ENCODE results near the gene ARID1B. TPM values are rescaled to one million over a fixed set of nuclear protein-coding genes. Genes with fewer than 3 reads are reported as not detected.

ARID1B gene
- total and polyA plus RNA-seq, 2 donors (not counting 1 experiment from before 2014, with no cell fraction given) = 47.2 to 280 TPM

DNA sequence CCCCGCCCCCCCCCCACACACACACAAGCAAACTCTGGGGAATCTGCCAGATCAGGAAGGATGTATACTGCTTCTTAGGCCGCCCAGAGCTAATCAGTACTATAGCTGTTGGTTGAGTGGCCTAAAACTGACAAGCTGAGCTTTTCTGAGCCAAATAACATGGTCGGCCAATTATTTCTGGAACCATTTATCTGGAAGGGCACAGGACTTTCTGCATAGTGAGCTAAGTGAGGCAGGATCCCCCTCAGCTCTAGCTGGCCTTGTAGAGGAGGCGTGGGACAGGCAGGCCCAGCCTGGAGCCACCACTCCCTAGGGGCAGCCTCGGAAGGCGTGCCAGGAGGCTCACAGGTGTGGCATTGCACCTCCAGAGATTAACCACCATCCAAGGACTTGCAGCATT is 346.1 kb downstream of the ARID1B start:
- Histone ChIP-seq H4K20me1 (ENCODE audit: control insufficient read depth, insufficient read depth, low read length, poor library complexity, severe bottlenecking) (peaks cover 30% of the 10 kb centered on the region), H3K79me2 (ENCODE audit: control insufficient read depth, insufficient read depth, low read length) (peaks cover 47% of the 10 kb centered on the region), H3K27ac (ENCODE audit: low read length in 2 of 2) (no peak overlapping the region), H3K27me3 (replicated peaks in 1 of 4; ENCODE audit: control extremely low read depth in 1 of 4, control insufficient read depth in 3 of 4, insufficient read depth in 4 of 4, low read length in 3 of 4) (no peaks in the 10 kb centered on the region), H3K4me3 (ENCODE audit: control extremely low read depth in 1 of 5, extremely low read depth in 1 of 5, insufficient read depth in 1 of 5, low read depth in 2 of 5, low read length in 4 of 5) (no peak overlapping the region), H3K36me3 (replicated peaks in 1 of 2; ENCODE audit: control extremely low read depth in 1 of 2, control insufficient read depth in 1 of 2, extremely low read depth in 1 of 2, insufficient read depth in 2 of 2, low read length in 1 of 2) (peaks cover 16 to 44% of the 10 kb centered on the region in 2 experiments), H3K4me1 (ENCODE audit: control insufficient read depth in 2 of 2, insufficient read depth in 2 of 2, low read length in 2 of 2) (peaks cover 1 to 2% of the 10 kb centered on the region in 2 donors), H3K4me2 (replicated peaks; ENCODE audit: low read depth, low read length, poor library complexity, severe bottlenecking) (no peak overlapping the region), H3K9me3 (ENCODE audit: control extremely low read depth in 1 of 3, control insufficient read depth in 2 of 3, insufficient read depth in 1 of 3, low read length in 2 of 3) (no peaks in the 10 kb centered on the region), H3K9ac (ENCODE audit: low read length) (no peak overlapping the region), H2AFZ (ENCODE audit: insufficient read depth, low read depth, low read length, poor library complexity, severe bottlenecking) (no peak overlapping the region)
- Mint-ChIP-seq H3K27ac (no peak overlapping the region), H3K27me3 (no peaks in the 10 kb centered on the region), H3K9me3 (ENCODE audit: insufficient read depth) (no peaks in the 10 kb centered on the region), H3K4me1 (peaks cover 13% of the 10 kb centered on the region), H3K4me3 (no peak overlapping the region)
- TF ChIP-seq, protein P1, sequence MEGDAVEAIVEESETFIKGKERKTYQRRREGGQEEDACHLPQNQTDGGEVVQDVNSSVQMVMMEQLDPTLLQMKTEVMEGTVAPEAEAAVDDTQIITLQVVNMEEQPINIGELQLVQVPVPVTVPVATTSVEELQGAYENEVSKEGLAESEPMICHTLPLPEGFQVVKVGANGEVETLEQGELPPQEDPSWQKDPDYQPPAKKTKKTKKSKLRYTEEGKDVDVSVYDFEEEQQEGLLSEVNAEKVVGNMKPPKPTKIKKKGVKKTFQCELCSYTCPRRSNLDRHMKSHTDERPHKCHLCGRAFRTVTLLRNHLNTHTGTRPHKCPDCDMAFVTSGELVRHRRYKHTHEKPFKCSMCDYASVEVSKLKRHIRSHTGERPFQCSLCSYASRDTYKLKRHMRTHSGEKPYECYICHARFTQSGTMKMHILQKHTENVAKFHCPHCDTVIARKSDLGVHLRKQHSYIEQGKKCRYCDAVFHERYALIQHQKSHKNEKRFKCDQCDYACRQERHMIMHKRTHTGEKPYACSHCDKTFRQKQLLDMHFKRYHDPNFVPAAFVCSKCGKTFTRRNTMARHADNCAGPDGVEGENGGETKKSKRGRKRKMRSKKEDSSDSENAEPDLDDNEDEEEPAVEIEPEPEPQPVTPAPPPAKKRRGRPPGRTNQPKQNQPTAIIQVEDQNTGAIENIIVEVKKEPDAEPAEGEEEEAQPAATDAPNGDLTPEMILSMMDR (IDR thresholded peaks at IDR 0.05) = no peak
- TF ChIP-seq EZH2 (IDR thresholded peaks at IDR 0.05; ENCODE audit: borderline replicate concordance, insufficient read depth, low read depth, low read length, poor library complexity, severe bottlenecking) = no peak
- ATAC-seq (ENCODE audit: low read depth) (no peak), DNase-seq (no peak)
- intact Hi-C loops (cut with micrococcal nuclease) = no loop called here
- ChIA-PET CTCF (interaction anchor here (0.6 to 1.2 kb wide), 3 partner anchors 19 to 1088 kb away, joined by 3 to 4 read pairs (median 3); no protein-coding TSS in a partner anchor), POLR2A (no interaction called here)
- 100% methylated on average over 3 of the region's 6 CpGs for WGBS (ENCODE audit: insufficient coverage)

DNA sequence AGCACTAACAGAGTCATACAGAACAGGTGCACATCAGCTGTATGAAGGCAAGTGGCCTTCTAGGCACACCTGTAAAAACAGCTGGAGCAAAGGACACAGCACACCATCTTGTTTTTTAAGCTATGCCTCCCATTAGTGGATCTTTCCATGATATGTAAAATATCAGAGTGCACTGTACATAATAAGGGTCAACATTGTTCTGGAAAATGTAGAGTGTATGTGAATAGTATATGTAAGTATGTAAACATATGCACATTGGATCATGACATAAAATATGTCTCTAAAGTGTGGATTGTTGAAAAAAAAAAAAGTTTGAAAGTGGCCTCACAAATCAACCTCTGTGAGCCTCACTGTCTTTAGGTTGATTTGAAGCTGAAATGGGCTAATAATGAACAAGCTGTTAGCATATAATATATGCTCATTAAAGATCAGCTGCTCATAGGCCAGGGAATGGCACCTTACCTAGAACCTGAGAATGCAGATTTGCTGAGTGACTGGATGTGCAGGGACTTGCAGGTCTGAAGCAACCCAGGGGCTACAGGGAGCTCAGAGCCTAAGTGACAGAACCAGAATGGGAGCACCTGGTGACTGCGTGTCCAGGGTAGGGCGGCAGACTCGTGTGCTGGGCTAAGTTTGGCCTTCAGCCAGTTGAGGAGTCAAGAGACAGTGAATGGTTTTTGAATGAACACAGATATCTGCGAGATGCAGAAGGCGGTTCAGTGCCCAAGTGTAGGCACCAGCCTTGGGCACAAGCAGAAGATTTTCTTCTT is 347.5 kb downstream of the ARID1B start:
- no peak overlapping the region for H3K4me3 ChIP-seq (ENCODE audit: control extremely low read depth in 1 of 5, extremely low read depth in 1 of 5, insufficient read depth in 1 of 5, low read depth in 2 of 5, low read length in 4 of 5)
- peaks cover 3 to 5% of the 10 kb centered on the region in 2 donors for H3K4me1 ChIP-seq (ENCODE audit: control insufficient read depth in 2 of 2, insufficient read depth in 2 of 2, low read length in 2 of 2)
- intact Hi-C loops (cut with micrococcal nuclease) = no loop called here
- H3K9me3 ChIP-seq (ENCODE audit: control extremely low read depth in 1 of 3, control insufficient read depth in 2 of 3, insufficient read depth in 1 of 3, low read length in 2 of 3) = no peaks in the 10 kb centered on the region
- ATAC-seq (ENCODE audit: low read depth) (no peak), DNase-seq (no peak)
- no peak overlapping the region for H3K9ac ChIP-seq (ENCODE audit: low read length)
- Mint-ChIP-seq H3K9me3 (ENCODE audit: insufficient read depth) (no peaks in the 10 kb centered on the region), H3K27ac (no peak overlapping the region), H3K27me3 (no peaks in the 10 kb centered on the region), H3K4me3 (no peak overlapping the region), H3K4me1 (peaks cover 18% of the 10 kb centered on the region)
- H3K27ac ChIP-seq (ENCODE audit: low read length in 2 of 2) = no peak overlapping the region
- CTCF ChIA-PET = interaction anchor here (1.2 to 1.4 kb wide), 2 partner anchors 30 to 79 kb away, joined by 3 to 4 read pairs; no protein-coding TSS in a partner anchor
- H2AFZ ChIP-seq (ENCODE audit: insufficient read depth, low read depth, low read length, poor library complexity, severe bottlenecking) = no peak overlapping the region
- H4K20me1 ChIP-seq (ENCODE audit: control insufficient read depth, insufficient read depth, low read length, poor library complexity, severe bottlenecking) = peaks cover 30% of the 10 kb centered on the region
- H3K36me3 ChIP-seq (replicated peaks in 1 of 2; ENCODE audit: control extremely low read depth in 1 of 2, control insufficient read depth in 1 of 2, extremely low read depth in 1 of 2, insufficient read depth in 2 of 2, low read length in 1 of 2) = peaks cover 16 to 35% of the 10 kb centered on the region in 2 experiments
- WGBS (ENCODE audit: insufficient coverage) = 97% methylated on average over 5 of the region's 5 CpGs
- H3K27me3 ChIP-seq (replicated peaks in 1 of 4; ENCODE audit: control extremely low read depth in 1 of 4, control insufficient read depth in 3 of 4, insufficient read depth in 4 of 4, low read length in 3 of 4) = no peaks in the 10 kb centered on the region
- POLR2A ChIA-PET = no interaction called here
- H3K4me2 ChIP-seq (replicated peaks; ENCODE audit: low read depth, low read length, poor library complexity, severe bottlenecking) = no peak overlapping the region
- no peak for TF ChIP-seq EZH2 (IDR thresholded peaks at IDR 0.05; ENCODE audit: borderline replicate concordance, insufficient read depth, low read depth, low read length, poor library complexity, severe bottlenecking)
- TF ChIP-seq, protein P1 (IDR thresholded peaks at IDR 0.05) = no peak
- peaks cover 49% of the 10 kb centered on the region for H3K79me2 ChIP-seq (ENCODE audit: control insufficient read depth, insufficient read depth, low read length)
